K562 (cell line): Measurements from ENCODE around the gene CHMP1A. TPM values are rescaled to one million over a fixed set of nuclear protein-coding genes. Genes with fewer than 3 reads are reported as not detected.
A peak's percentile ranks its signal among the peaks of the same experiment; 100 is the strongest.

Experiments used
- ARID3B ChIP-seq: fragments of 250-450 bp; sonication (Bioruptor Pico); IDR thresholded peaks from 2 replicates; pipeline ENCODE4 v1.4.0; 2020; ENCODE audit warnings: borderline replicate concordance
- CBX3 ChIP-seq, 2 experiments: IDR thresholded peaks; 1 replicate in 1 of 2; 2 replicates in 1 of 2; pipeline ENCODE4 v1.6.1; 2012; ENCODE audit warnings: inconsistent platforms in 2 of 2, low read length in 2 of 2, borderline replicate concordance in 1 of 2, control low read depth in 1 of 2
- CBX8 ChIP-seq: fragments of 200-600 bp; sonication (generic); IDR thresholded peaks from 2 replicates; pipeline ENCODE4 v1.6.1; 2012; ENCODE audit warnings: borderline replicate concordance, mixed run types, low read depth, mild to moderate bottlenecking, moderate library complexity, mixed read lengths, low read length, control low read depth, inconsistent platforms; ENCODE audit not compliant: poor library complexity, severe bottlenecking; ENCODE audit errors: extremely low read depth
- DNMT1 ChIP-seq: fragments of 450-650 bp; IDR thresholded peaks from 2 replicates; pipeline ENCODE4 v1.6.1; 2016; ENCODE audit warnings: antibody characterized with exemption, mild to moderate bottlenecking
- HNRNPK ChIP-seq: fragments of 200-400 bp; formaldehyde crosslinking; IDR thresholded peaks from one replicate; pipeline ENCODE4 v1.6.1; 2018; ENCODE audit warnings: mild to moderate bottlenecking, low read depth, low read length; ENCODE audit not compliant: poor library complexity, severe bottlenecking
- KAT8 ChIP-seq: fragments of 450-650 bp; IDR thresholded peaks from 2 replicates; pipeline ENCODE4 v1.6.1; 2016; ENCODE audit warnings: low read depth, mild to moderate bottlenecking
- L3MBTL2 ChIP-seq: fragments of 450-650 bp; IDR thresholded peaks from 2 replicates; pipeline ENCODE4 v1.6.1; 2016; ENCODE audit warnings: mild to moderate bottlenecking, moderate library complexity
- NCOA6 ChIP-seq: fragments of 450-650 bp; IDR thresholded peaks from 2 replicates; pipeline ENCODE4 v1.6.1; 2017; ENCODE audit warnings: mild to moderate bottlenecking
- POLR2AphosphoS5 ChIP-seq: IDR thresholded peaks from 2 replicates; pipeline ENCODE4 v1.6.1; 2011; ENCODE audit warnings: mild to moderate bottlenecking, low read depth, low read length, moderate library complexity; ENCODE audit not compliant: control insufficient read depth, insufficient read depth
- PREB ChIP-seq: sonication (generic); formaldehyde crosslinking; IDR thresholded peaks from 2 replicates; pipeline ENCODE4 v1.8.1; 2023; ENCODE audit warnings: mild to moderate bottlenecking, missing genetic modification reagents
- SMARCA5 ChIP-seq: fragments of 450-650 bp; IDR thresholded peaks from 2 replicates; pipeline ENCODE4 v1.6.1; 2016
- SRSF9 ChIP-seq: fragments of 200-400 bp; formaldehyde crosslinking; IDR thresholded peaks from 2 replicates; pipeline ENCODE4 v1.6.1; 2017; ENCODE audit warnings: low read depth, low read length, borderline replicate concordance
- ZBTB1 ChIP-seq: sonication (generic); formaldehyde crosslinking; IDR thresholded peaks from 2 replicates; pipeline ENCODE4 v1.8.1; 2023; ENCODE audit warnings: missing genetic modification reagents, low read depth, mild to moderate bottlenecking, borderline replicate concordance
- ZBTB26 ChIP-seq: fragments of 450-650 bp; formaldehyde crosslinking; IDR thresholded peaks from 2 replicates; pipeline ENCODE4 v1.4.0; 2022; ENCODE audit warnings: missing genetic modification characterization
- ZNF140 ChIP-seq: fragments of 250-450 bp; sonication (Bioruptor Pico); IDR thresholded peaks from 2 replicates; pipeline ENCODE4 v1.8.0; 2021; ENCODE audit warnings: moderate library complexity, mild to moderate bottlenecking, inconsistent platforms
- ZNF347 ChIP-seq: fragments of 450-650 bp; formaldehyde crosslinking; IDR thresholded peaks from 2 replicates; pipeline ENCODE4 v1.4.0; 2020; ENCODE audit warnings: low read depth, mild to moderate bottlenecking, moderate library complexity
- ZNF436 ChIP-seq: fragments of 250-450, 450-650 bp; sonication (Bioruptor Pico); formaldehyde crosslinking; IDR thresholded peaks from 2 replicates; pipeline ENCODE4 v1.7.0; 2020; ENCODE audit warnings: mild to moderate bottlenecking
- ZNF583 ChIP-seq: fragments of 250-450 bp; sonication (Bioruptor Pico); IDR thresholded peaks from 2 replicates; pipeline ENCODE4 v1.4.0; 2020
- ZNF764 ChIP-seq: fragments of 250-450 bp; sonication (Bioruptor Pico); IDR thresholded peaks from 2 replicates; pipeline ENCODE4 v1.4.0; 2020; ENCODE audit warnings: low read depth, mild to moderate bottlenecking, moderate library complexity
- polyA plus RNA-seq, 8 experiments: library from polyadenylated mRNA; depleted of rRNA in 4 of 8; stranded (reverse) in 5 of 8; unstranded in 3 of 8; fragments of >200 nt; fragmentation: Nextera tagmentation in 2 of 8; fragmentation: Illumina TruSeq in 1 of 8; extraction: Ambion mirVana in 2 of 8; extraction: Trizol in 1 of 8; gene quantifications; 2 replicates each; pipeline versions ENCODE4 v1.2.1 to v1.2.3, GENCODE V29; 2011 to 2014; ENCODE audit warnings: inconsistent platforms in 1 of 8, missing spikeins in 1 of 8
- total RNA-seq, 7 experiments: library from RNA; depleted of rRNA in 6 of 7; stranded (reverse); fragments of >200 nt in 6 of 7; fragmentation: Illumina TruSeq in 2 of 7; extraction: Trizol in 2 of 7; gene quantifications; 2 replicates each; pipeline versions ENCODE4 v1.2.1 to v1.2.3, GENCODE V29; 2011 to 2021; ENCODE audit warnings: low replicate concordance in 1 of 7
- TF ChIP-seq, protein P1 (sequence below): sonication (generic); formaldehyde crosslinking; IDR thresholded peaks from 2 replicates; pipeline ENCODE4 v1.8.1; 2023; ENCODE audit warnings: mild to moderate bottlenecking, missing genetic modification reagents
- TF ChIP-seq, protein P2 (sequence below): fragments of 200-800 bp; sonication (Bioruptor generic); IDR thresholded peaks from 2 replicates; pipeline ENCODE4 v1.6.1; 2017; ENCODE audit warnings: missing genetic modification characterization, missing compliant biosample characterization

Gene CHMP1A
- total and polyA plus RNA-seq, 9 of the 15 experiments (the other 6 are each of a cell fraction or from before 2014, with no cell fraction given), result 0.83 to 79.9 (median 45.2) TPM

GRCh38 chr16:89700100-89700648, 42.7 kb upstream of the CHMP1A start (continued):
- no peak for TF ChIP-seq ZNF347
- no peak for TF ChIP-seq KAT8
- TF ChIP-seq, protein P1, sequence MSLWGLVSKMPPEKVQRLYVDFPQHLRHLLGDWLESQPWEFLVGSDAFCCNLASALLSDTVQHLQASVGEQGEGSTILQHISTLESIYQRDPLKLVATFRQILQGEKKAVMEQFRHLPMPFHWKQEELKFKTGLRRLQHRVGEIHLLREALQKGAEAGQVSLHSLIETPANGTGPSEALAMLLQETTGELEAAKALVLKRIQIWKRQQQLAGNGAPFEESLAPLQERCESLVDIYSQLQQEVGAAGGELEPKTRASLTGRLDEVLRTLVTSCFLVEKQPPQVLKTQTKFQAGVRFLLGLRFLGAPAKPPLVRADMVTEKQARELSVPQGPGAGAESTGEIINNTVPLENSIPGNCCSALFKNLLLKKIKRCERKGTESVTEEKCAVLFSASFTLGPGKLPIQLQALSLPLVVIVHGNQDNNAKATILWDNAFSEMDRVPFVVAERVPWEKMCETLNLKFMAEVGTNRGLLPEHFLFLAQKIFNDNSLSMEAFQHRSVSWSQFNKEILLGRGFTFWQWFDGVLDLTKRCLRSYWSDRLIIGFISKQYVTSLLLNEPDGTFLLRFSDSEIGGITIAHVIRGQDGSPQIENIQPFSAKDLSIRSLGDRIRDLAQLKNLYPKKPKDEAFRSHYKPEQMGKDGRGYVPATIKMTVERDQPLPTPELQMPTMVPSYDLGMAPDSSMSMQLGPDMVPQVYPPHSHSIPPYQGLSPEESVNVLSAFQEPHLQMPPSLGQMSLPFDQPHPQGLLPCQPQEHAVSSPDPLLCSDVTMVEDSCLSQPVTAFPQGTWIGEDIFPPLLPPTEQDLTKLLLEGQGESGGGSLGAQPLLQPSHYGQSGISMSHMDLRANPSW, result 0 out of 2 replicates have a peak, but pooled peaks have one; percentile 37
- TF ChIP-seq PREB (CRISPR knock-in tag), result no peak
- TF ChIP-seq, protein P2, sequence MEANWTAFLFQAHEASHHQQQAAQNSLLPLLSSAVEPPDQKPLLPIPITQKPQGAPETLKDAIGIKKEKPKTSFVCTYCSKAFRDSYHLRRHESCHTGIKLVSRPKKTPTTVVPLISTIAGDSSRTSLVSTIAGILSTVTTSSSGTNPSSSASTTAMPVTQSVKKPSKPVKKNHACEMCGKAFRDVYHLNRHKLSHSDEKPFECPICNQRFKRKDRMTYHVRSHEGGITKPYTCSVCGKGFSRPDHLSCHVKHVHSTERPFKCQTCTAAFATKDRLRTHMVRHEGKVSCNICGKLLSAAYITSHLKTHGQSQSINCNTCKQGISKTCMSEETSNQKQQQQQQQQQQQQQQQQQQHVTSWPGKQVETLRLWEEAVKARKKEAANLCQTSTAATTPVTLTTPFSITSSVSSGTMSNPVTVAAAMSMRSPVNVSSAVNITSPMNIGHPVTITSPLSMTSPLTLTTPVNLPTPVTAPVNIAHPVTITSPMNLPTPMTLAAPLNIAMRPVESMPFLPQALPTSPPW (CRISPR knock-in tag), result peak; percentile 81
- no peak for TF ChIP-seq DNMT1
- no peak for TF ChIP-seq SMARCA5
- peak; percentile 53 for TF ChIP-seq L3MBTL2
- TF ChIP-seq ZNF140 (CRISPR knock-in tag), result no peak
- no peak for TF ChIP-seq CBX3 (IDR thresholded peaks at IDR 0.05; ENCODE audit: borderline replicate concordance in 1 of 2, low read length in 2 of 2)
- no peak for TF ChIP-seq ZBTB1 (CRISPR knock-in tag)
- no peak for TF ChIP-seq SRSF9
- TF ChIP-seq NCOA6, result no peak
- TF ChIP-seq HNRNPK, result no peak
- no peak for TF ChIP-seq ZNF583 (CRISPR knock-in tag)
- TF ChIP-seq POLR2AphosphoS5, result no peak
- no peak for TF ChIP-seq CBX8
- TF ChIP-seq ZNF764 (CRISPR knock-in tag), result no peak
- no peak for TF ChIP-seq ZNF436 (CRISPR knock-in tag)
- TF ChIP-seq ZBTB26 (CRISPR knock-in tag), result no peak
- no peak for TF ChIP-seq ARID3B (CRISPR knock-in tag)
